Mesenchymal stem cell (in vitro differentiated cells and primary cell): ENCODE data around the gene PIK3R6.

Source experiments
- DNase-seq: peaks from one replicate; pipeline ENCODE4 v3.0.0-alpha.2; 2013
- H2AFZ ChIP-seq: one replicate; pipeline ENCODE4 v1.6.1; 2013; ENCODE audit warnings: low read depth, mild to moderate bottlenecking, control low read depth, inconsistent platforms, low read length, moderate library complexity
- H2AK5ac ChIP-seq: 2 replicates; pipeline ENCODE4 v1.6.1; 2013; ENCODE audit warnings: low read length, moderate library complexity, mild to moderate bottlenecking, inconsistent platforms; ENCODE audit not compliant: severe bottlenecking
- H2BK120ac ChIP-seq: one replicate; pipeline ENCODE4 v1.6.1; 2013; ENCODE audit warnings: low read depth, mild to moderate bottlenecking, inconsistent platforms, low read length, moderate library complexity
- H2BK12ac ChIP-seq, 2 experiments: one replicate each; pipeline ENCODE4 v1.6.1; 2013; ENCODE audit warnings: inconsistent platforms in 2 of 2, low read length in 2 of 2, mild to moderate bottlenecking in 2 of 2, moderate library complexity in 2 of 2, control low read depth in 1 of 2
- H2BK15ac ChIP-seq: one replicate; pipeline ENCODE4 v1.6.1; 2013; ENCODE audit warnings: mild to moderate bottlenecking, low read depth, inconsistent platforms; ENCODE audit not compliant: poor library complexity, severe bottlenecking
- H2BK5ac ChIP-seq: 2 replicates; pipeline ENCODE4 v1.6.1; 2013; ENCODE audit warnings: low read depth, mild to moderate bottlenecking, low read length, control low read depth, inconsistent platforms; ENCODE audit not compliant: poor library complexity, severe bottlenecking
- H3K14ac ChIP-seq, 2 experiments: one replicate each; pipeline ENCODE4 v1.6.1; 2013; ENCODE audit warnings: inconsistent platforms in 2 of 2, low read length in 2 of 2, control low read depth in 1 of 2, mild to moderate bottlenecking in 1 of 2, moderate library complexity in 1 of 2
- H3K18ac ChIP-seq, 2 experiments: one replicate each; pipeline ENCODE4 v1.6.1; 2013; ENCODE audit warnings: inconsistent platforms in 2 of 2, low read length in 2 of 2, control low read depth in 1 of 2, low read depth in 1 of 2, mild to moderate bottlenecking in 1 of 2
- H3K23ac ChIP-seq, 2 experiments: one replicate each; pipeline ENCODE4 v1.6.1; 2013; ENCODE audit warnings: inconsistent platforms in 2 of 2, low read length in 2 of 2, mild to moderate bottlenecking in 2 of 2, moderate library complexity in 2 of 2, control low read depth in 1 of 2
- H3K27ac ChIP-seq: 2 replicates; pipeline ENCODE4 v1.5.1; 2013; ENCODE audit warnings: mild to moderate bottlenecking, moderate library complexity, low read length, control low read depth, inconsistent platforms; ENCODE audit not compliant: poor library complexity, severe bottlenecking
- H3K27me3 ChIP-seq, 2 experiments: 2 replicates each; pipeline versions ENCODE4 v1.6.1 to v1.7.0; 2013; ENCODE audit warnings: low read length in 2 of 2, mild to moderate bottlenecking in 2 of 2, moderate library complexity in 2 of 2, control low read depth in 1 of 2, inconsistent platforms in 1 of 2; ENCODE audit not compliant: control insufficient read depth in 1 of 2, insufficient read depth in 1 of 2
- H3K36me3 ChIP-seq, 2 experiments: 2 replicates each; pipeline versions ENCODE4 v1.6.1 to v1.7.0; 2013; ENCODE audit warnings: low read length in 2 of 2, control low read depth in 1 of 2, inconsistent platforms in 1 of 2, low read depth in 1 of 2, mild to moderate bottlenecking in 1 of 2; ENCODE audit not compliant: insufficient read depth in 2 of 2, control insufficient read depth in 1 of 2
- H3K4ac ChIP-seq, 2 experiments: one replicate each; pipeline ENCODE4 v1.6.1; 2013; ENCODE audit warnings: inconsistent platforms in 2 of 2, low read length in 2 of 2, mild to moderate bottlenecking in 2 of 2, moderate library complexity in 2 of 2, control low read depth in 1 of 2, low read depth in 1 of 2
- H3K4me1 ChIP-seq: 2 replicates; pipeline ENCODE4 v1.6.1; 2013; ENCODE audit warnings: low read depth, low read length, control low read depth; ENCODE audit not compliant: control insufficient read depth, insufficient read depth
- H3K4me2 ChIP-seq: 2 replicates; pipeline ENCODE4 v1.6.1; 2013; ENCODE audit warnings: low read length, mild to moderate bottlenecking, inconsistent platforms; ENCODE audit not compliant: poor library complexity, severe bottlenecking
- H3K4me3 ChIP-seq, 2 experiments: 2 replicates each; pipeline versions ENCODE4 v1.5.1 to v1.7.0; 2013; ENCODE audit warnings: low read length in 2 of 2, mild to moderate bottlenecking in 2 of 2, control low read depth in 1 of 2, low read depth in 1 of 2; ENCODE audit not compliant: insufficient read depth in 1 of 2
- H3K79me1 ChIP-seq: replicated peaks from 2 replicates; pipeline ENCODE4 v1.6.1; 2013; ENCODE audit warnings: mild to moderate bottlenecking, control low read depth, low read length, inconsistent platforms; ENCODE audit not compliant: poor library complexity, severe bottlenecking
- H3K9ac ChIP-seq: 2 replicates; pipeline ENCODE4 v1.7.0; 2013; ENCODE audit warnings: mild to moderate bottlenecking, low read length, moderate library complexity
- H3K9me3 ChIP-seq: 2 replicates; pipeline ENCODE4 v1.7.0; 2013; ENCODE audit warnings: mild to moderate bottlenecking, low read length; ENCODE audit not compliant: control insufficient read depth
- H4K8ac ChIP-seq: one replicate; pipeline ENCODE4 v1.6.1; 2013; ENCODE audit warnings: inconsistent platforms, mild to moderate bottlenecking, low read length, moderate library complexity
- H4K91ac ChIP-seq: one replicate; pipeline ENCODE4 v1.6.1; 2013; ENCODE audit warnings: mild to moderate bottlenecking, low read length, inconsistent platforms
- WGBS: methylation state at CpG from one replicate; pipeline ENCODE4 v1.1.7; 2013; ENCODE audit warnings: mixed read lengths; 5-methylcytosine and 5-hydroxymethylcytosine counted together

PIK3R6 gene

DNA sequence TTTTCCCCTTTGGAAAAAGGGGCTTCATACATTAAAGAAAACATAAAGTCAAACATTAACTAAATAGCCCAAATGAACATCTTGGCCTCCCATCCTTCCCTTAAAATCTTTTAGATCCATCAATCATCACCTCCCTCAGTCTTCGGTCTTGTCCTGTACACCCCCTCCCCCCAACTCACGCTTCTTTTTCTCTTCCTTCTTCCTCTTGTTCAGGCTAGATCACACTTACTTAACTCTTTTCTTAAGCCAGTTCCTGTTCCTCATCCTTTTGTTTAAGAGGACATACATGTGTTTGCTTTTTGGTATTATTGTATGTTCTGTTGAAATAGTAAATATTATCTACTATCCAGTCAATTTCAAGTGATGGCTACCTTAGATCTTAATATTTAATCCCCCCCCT, 73.8 kb downstream of the PIK3R6 start:
- Histone ChIP-seq H4K91ac (no peak overlapping the region), H3K27me3 (peaks cover 14 to 30% of the 10 kb centered on the region in 2 experiments), H2AFZ (no peak overlapping the region), H3K14ac (no peak overlapping the region), H3K4me1 (peaks cover 3% of the 10 kb centered on the region), H3K79me1 (no peaks in the 10 kb centered on the region), H3K36me3 (no peaks in the 10 kb centered on the region), H2AK5ac (no peak overlapping the region), H3K4me3 (no peak overlapping the region), H3K4ac (no peak overlapping the region), H2BK5ac (no peak overlapping the region), H2BK15ac (no peak overlapping the region), H3K23ac (no peak overlapping the region), H3K18ac (no peak overlapping the region), H3K9ac (no peak overlapping the region), H3K9me3 (peaks cover 16% of the 10 kb centered on the region), H2BK120ac (no peak overlapping the region), H4K8ac (no peak overlapping the region), H3K4me2 (no peak overlapping the region), H3K27ac (no peak overlapping the region), H2BK12ac (no peak overlapping the region)
- DNase-seq = no peak
- WGBS = 83% methylated on average over 2 of the region's 2 CpGs

DNA sequence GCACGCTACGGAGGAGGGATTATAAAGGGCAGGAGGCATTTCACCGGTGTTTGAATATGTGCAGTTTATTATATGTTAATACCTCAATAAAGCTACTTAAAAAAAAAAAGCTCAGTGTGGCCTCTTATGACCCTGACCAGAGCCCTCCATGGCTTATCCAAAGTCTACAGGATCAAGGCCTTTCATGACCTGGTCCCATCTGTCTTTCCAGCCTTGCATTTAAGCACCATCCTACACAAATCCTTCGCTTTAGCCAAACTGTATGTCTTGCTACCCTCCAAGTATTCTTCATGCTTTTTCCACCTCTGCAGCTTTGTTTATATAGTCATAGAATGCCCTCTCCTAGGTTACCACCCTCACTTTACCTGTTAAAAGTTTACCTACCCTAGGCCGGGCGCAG, 74.8 kb downstream of the PIK3R6 start:
- no peak for DNase-seq
- H2BK12ac ChIP-seq = no peak overlapping the region
- peaks cover 3% of the 10 kb centered on the region for H3K4me1 ChIP-seq
- H3K36me3 ChIP-seq = no peaks in the 10 kb centered on the region
- H2BK15ac ChIP-seq = no peak overlapping the region
- H2BK5ac ChIP-seq = no peak overlapping the region
- H2AFZ ChIP-seq = no peak overlapping the region
- peaks cover 4 to 30% of the 10 kb centered on the region in 2 experiments for H3K27me3 ChIP-seq
- H3K23ac ChIP-seq = no peak overlapping the region
- no peaks in the 10 kb centered on the region for H3K79me1 ChIP-seq
- H4K91ac ChIP-seq = no peak overlapping the region
- H2AK5ac ChIP-seq = no peak overlapping the region
- H3K14ac ChIP-seq = no peak overlapping the region
- H4K8ac ChIP-seq = no peak overlapping the region
- no peak overlapping the region for H3K9ac ChIP-seq
- H3K4me2 ChIP-seq = no peak overlapping the region
- H3K4me3 ChIP-seq = no peak overlapping the region
- no peak overlapping the region for H3K27ac ChIP-seq
- H3K18ac ChIP-seq = no peak overlapping the region
- H2BK120ac ChIP-seq = no peak overlapping the region
- WGBS = 77% methylated on average over 3 of the region's 6 CpGs
- peaks cover 16% of the 10 kb centered on the region for H3K9me3 ChIP-seq
- H3K4ac ChIP-seq = no peak overlapping the region

DNA sequence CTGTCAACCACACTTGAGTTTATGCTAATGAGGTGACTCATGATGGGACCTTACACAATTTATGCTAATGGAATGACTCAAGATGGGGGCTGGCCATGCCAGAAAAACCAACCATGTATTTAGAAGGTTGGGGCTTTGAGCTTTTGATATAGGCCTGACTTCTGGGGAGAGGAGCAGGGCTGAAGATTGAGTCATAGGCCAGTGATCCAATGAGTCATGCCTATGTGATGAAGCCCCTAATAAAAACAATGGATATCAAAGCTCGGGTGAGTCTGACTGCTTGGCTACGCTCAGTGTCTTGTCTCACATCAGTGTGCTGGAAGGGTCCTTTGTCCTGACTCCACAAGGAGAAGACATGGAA, 75.6 kb downstream of the PIK3R6 start:
- no peak overlapping the region for H3K4me2 ChIP-seq
- peak; percentile 52 for DNase-seq
- H2BK5ac ChIP-seq = no peak overlapping the region
- WGBS = 69% methylated on average over 2 of the region's 2 CpGs
- H2AK5ac ChIP-seq = no peak overlapping the region
- H2BK12ac ChIP-seq = no peak overlapping the region
- H2AFZ ChIP-seq = no peak overlapping the region
- H3K23ac ChIP-seq = no peak overlapping the region
- H3K9me3 ChIP-seq = peaks cover 16% of the 10 kb centered on the region
- no peak overlapping the region for H3K18ac ChIP-seq
- H3K79me1 ChIP-seq = no peaks in the 10 kb centered on the region
- no peak overlapping the region for H4K91ac ChIP-seq
- no peak overlapping the region for H3K14ac ChIP-seq
- H2BK15ac ChIP-seq = no peak overlapping the region
- no peak overlapping the region for H3K9ac ChIP-seq
- H3K36me3 ChIP-seq = no peaks in the 10 kb centered on the region
- peak overlapping the region in 1 of 2 experiments; percentile 18 for H3K4me3 ChIP-seq
- no peak overlapping the region for H3K27ac ChIP-seq
- H3K4me1 ChIP-seq = no peaks in the 10 kb centered on the region
- no peak overlapping the region for H4K8ac ChIP-seq
- no peak overlapping the region for H3K4ac ChIP-seq
- peaks cover 0 to 27% of the 10 kb centered on the region in 2 experiments for H3K27me3 ChIP-seq
- H2BK120ac ChIP-seq = no peak overlapping the region

DNA sequence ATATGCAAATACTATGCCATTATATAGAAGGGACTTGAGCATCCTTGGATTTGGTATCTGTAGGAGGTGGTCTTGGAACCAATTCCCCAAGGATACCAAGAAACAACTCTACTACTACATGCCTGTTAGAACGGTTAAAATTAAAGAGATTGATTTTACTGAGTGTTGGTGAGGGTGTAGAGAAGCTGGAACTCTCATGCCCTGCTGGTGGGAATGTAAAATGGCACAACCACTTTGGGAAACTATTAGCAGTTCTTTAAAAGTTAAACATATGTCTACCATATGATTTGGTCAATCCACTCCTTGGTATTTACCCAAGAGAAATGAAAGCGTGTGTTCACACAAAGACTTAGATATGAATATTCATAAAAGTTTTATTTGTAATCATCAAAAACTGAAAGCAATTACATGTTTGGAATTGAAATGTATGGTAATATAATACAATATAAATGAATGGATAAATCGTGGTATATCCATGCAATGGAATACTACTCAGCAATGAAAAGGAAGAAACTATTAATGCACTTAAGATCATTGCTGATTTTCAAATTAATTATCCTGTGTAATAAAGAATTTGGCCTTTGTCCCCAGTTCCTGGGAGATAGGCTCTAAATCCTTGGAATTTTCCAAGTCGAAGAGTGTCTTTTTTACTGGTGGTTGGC, 76.1 kb downstream of the PIK3R6 start:
- no peak overlapping the region for H3K4me2 ChIP-seq
- no peak overlapping the region for H3K18ac ChIP-seq
- no peak overlapping the region for H2BK12ac ChIP-seq
- H2BK5ac ChIP-seq = no peak overlapping the region
- H3K4ac ChIP-seq = no peak overlapping the region
- H3K14ac ChIP-seq = no peak overlapping the region
- WGBS = 81% methylated on average over 1 of the region's 4 CpGs
- no peak overlapping the region for H4K91ac ChIP-seq
- H3K79me1 ChIP-seq = no peaks in the 10 kb centered on the region
- H2BK15ac ChIP-seq = no peak overlapping the region
- H3K27me3 ChIP-seq = peaks cover 0 to 26% of the 10 kb centered on the region in 2 experiments
- no peak overlapping the region for H2BK120ac ChIP-seq
- H3K23ac ChIP-seq = no peak overlapping the region
- H3K9ac ChIP-seq = no peak overlapping the region
- H3K27ac ChIP-seq = no peak overlapping the region
- no peak for DNase-seq
- H3K9me3 ChIP-seq = peaks cover 16% of the 10 kb centered on the region
- H3K36me3 ChIP-seq = no peaks in the 10 kb centered on the region
- H3K4me3 ChIP-seq = peak overlapping the region in 1 of 2 experiments; percentile 18
- no peak overlapping the region for H2AK5ac ChIP-seq
- H2AFZ ChIP-seq = no peak overlapping the region
- H3K4me1 ChIP-seq = no peaks in the 10 kb centered on the region
- H4K8ac ChIP-seq = no peak overlapping the region
